Caco-2 (cell line): ENCODE data around the gene CDK19. TPM values are rescaled to one million over a fixed set of nuclear protein-coding genes. Genes with fewer than 3 reads are reported as not detected.

Source experiments
- BruUV-seq: library from RNA; stranded (reverse); fragments of 400-500 nt; replicated peaks from 2 replicates; lab custom pipeline; 2021; lab: Mats Ljungman, UMichigan
- CTCF ChIA-PET: fragments of 300-600 bp; sonication (Branson Sonifier 250); formaldehyde crosslinking; loops from one replicate; lab custom pipeline; 2022; ENCODE audit warnings: antibody characterized with exemption; lab: Charles Lee
- POLR2A ChIA-PET: fragments of 300-600 bp; sonication (Branson Sonifier 250); formaldehyde crosslinking; loops from one replicate; lab custom pipeline; 2022; ENCODE audit warnings: antibody characterized with exemption; lab: Charles Lee
- DNase-seq, 2 experiments: peaks; one replicate each; pipeline versions ENCODE4 v3.0.0 to v3.0.0-alpha.2; 2020 to 2022
- H3K27me3 ChIP-seq: replicated peaks from 2 replicates; pipeline ENCODE4 v1.6.0; 2011; ENCODE audit warnings: low read length; ENCODE audit not compliant: control insufficient read depth, insufficient read depth
- H3K36me3 ChIP-seq: 2 replicates; pipeline ENCODE4 v1.5.1; 2011; ENCODE audit warnings: low read length; ENCODE audit not compliant: control insufficient read depth, insufficient read depth
- H3K4me1 ChIP-seq: fragments of 250-450 bp; sonication (Bioruptor Pico); 2 replicates; pipeline ENCODE4 v1.5.1; 2020; ENCODE audit warnings: mild to moderate bottlenecking
- H3K4me3 ChIP-seq: 2 replicates; pipeline ENCODE4 v1.5.1; 2011; ENCODE audit warnings: low read depth, mild to moderate bottlenecking, control low read depth, low read length
- H3K9me3 ChIP-seq: fragments of 250-450 bp; sonication (Bioruptor Pico); 2 replicates; pipeline ENCODE4 v1.5.1; 2020; ENCODE audit warnings: mild to moderate bottlenecking, moderate library complexity
- H3K27ac Mint-ChIP-seq: one replicate; pipeline ENCODE4 v1.8.0; 2022; ENCODE audit warnings: mixed read lengths; ENCODE audit not compliant: unreplicated experiment
- H3K27me3 Mint-ChIP-seq: one replicate; pipeline ENCODE4 v1.8.0; 2022; ENCODE audit warnings: mixed read lengths; ENCODE audit not compliant: insufficient read depth, unreplicated experiment
- H3K36me3 Mint-ChIP-seq: one replicate; pipeline ENCODE4 v1.8.0; 2022; ENCODE audit warnings: mild to moderate bottlenecking, mixed read lengths; ENCODE audit not compliant: insufficient read depth, unreplicated experiment
- H3K4me1 Mint-ChIP-seq: one replicate; pipeline ENCODE4 v1.8.0; 2022; ENCODE audit warnings: low read depth, mixed read lengths; ENCODE audit not compliant: unreplicated experiment
- H3K4me3 Mint-ChIP-seq: one replicate; pipeline ENCODE4 v1.8.0; 2022; ENCODE audit warnings: mild to moderate bottlenecking, moderate library complexity, mixed read lengths; ENCODE audit not compliant: unreplicated experiment
- H3K9me3 Mint-ChIP-seq: one replicate; pipeline ENCODE4 v1.8.0; 2022; ENCODE audit warnings: mixed read lengths; ENCODE audit not compliant: unreplicated experiment
- CTCF ChIP-seq, 2 experiments: fragments of 200-600 bp in 1 of 2; IDR thresholded peaks; 1 replicate in 1 of 2; 2 replicates in 1 of 2; pipeline versions ENCODE4 v1.5.1 to v1.8.0; 2011 to 2022; ENCODE audit warnings: antibody characterized with exemption in 1 of 2, control low read depth in 1 of 2, inconsistent platforms in 1 of 2, low read depth in 1 of 2, low read length in 1 of 2, mild to moderate bottlenecking in 1 of 2, moderate library complexity in 1 of 2; ENCODE audit not compliant: insufficient read depth in 1 of 2, severe bottlenecking in 1 of 2, unreplicated experiment in 1 of 2
- intact Hi-C: fragments of 100-400 bp; cut with micrococcal nuclease; formaldehyde crosslinking; loops from one replicate; pipeline ENCODE4 v1.10.0; 2022; ENCODE audit not compliant: unreplicated experiment
- total RNA-seq: library from RNA; stranded (reverse); gene quantifications from 2 replicates; pipeline ENCODE4 v1.2.3, GENCODE V29; 2022

CDK19 gene
- total RNA-seq, 1 experiment from 2014 or later: 24.6 TPM

DNA sequence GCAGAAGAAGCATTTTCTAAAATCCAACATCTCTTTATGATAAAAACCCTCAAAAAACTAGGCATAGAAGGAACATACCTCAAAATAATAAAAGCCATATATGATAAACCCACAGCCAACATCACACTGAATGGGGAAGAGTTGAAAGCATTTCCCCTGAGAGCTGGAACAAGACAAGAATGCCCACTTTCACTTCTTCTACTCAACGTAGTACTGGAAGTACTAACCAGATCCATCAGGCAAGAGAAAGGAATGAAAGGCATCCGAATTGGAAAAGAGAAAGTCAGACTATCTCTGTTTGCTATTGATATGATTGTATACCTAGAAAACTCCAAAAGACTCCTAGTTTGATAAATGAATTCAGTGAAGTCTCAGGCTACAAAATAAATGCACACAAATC is 7.9 kb upstream of the CDK19 start:
- Mint-ChIP-seq H3K36me3 (no peaks in the 10 kb centered on the region), H3K27me3 (no peaks in the 10 kb centered on the region), H3K4me1 (peaks cover 26% of the 10 kb centered on the region), H3K4me3 (no peak overlapping the region), H3K9me3 (no peaks in the 10 kb centered on the region), H3K27ac (no peak overlapping the region)
- no peak for TF ChIP-seq CTCF (IDR thresholded peaks at IDR 0.05; ENCODE audit: insufficient read depth in 1 of 2, low read depth in 1 of 2, low read length in 1 of 2, severe bottlenecking in 1 of 2, unreplicated experiment in 1 of 2)
- Histone ChIP-seq H3K9me3 (no peaks in the 10 kb centered on the region), H3K4me1 (peaks cover 34% of the 10 kb centered on the region), H3K27me3 (no peaks in the 10 kb centered on the region), H3K36me3 (no peaks in the 10 kb centered on the region), H3K4me3 (no peak overlapping the region)
- peak in 1 of 2 experiments; percentile 30 for DNase-seq
- CTCF ChIA-PET: no interaction called here
- intact Hi-C loops: loop anchor here (2.0 kb wide), 1 partner anchor 42 kb away; no protein-coding TSS in a partner anchor
- POLR2A ChIA-PET: interaction anchor here (0.9 to 1.6 kb wide), 3 partner anchors 8 to 53 kb away, joined by 4 to 5 read pairs (median 5); partner anchors contain the start of genes AMD1 and CDK19
- BruUV-seq: no TSS peak

DNA sequence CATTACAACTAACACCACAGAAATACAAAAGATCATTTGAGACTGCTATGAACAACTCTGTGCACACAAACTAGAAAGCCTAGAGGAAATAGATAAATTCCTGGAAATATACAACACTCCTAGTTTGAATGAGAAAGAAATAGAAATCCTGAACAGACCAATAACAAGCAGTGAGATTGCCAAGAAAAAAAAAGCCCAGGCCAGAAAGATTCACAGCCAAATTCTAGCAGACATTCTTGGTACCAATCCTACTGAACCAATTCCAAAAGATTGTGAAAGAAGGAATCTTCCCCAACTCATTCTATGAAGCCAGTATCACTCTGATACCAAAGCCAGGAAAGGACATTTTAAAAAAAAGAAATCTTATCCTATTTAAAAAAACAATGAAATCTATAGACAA is 7.0 kb upstream of the CDK19 start:
- Mint-ChIP-seq H3K4me1 (peaks cover 26% of the 10 kb centered on the region), H3K9me3 (no peaks in the 10 kb centered on the region), H3K27me3 (no peaks in the 10 kb centered on the region), H3K4me3 (no peak overlapping the region), H3K27ac (no peak overlapping the region), H3K36me3 (no peaks in the 10 kb centered on the region)
- Histone ChIP-seq H3K36me3 (no peaks in the 10 kb centered on the region), H3K9me3 (no peaks in the 10 kb centered on the region), H3K4me1 (peaks cover 34% of the 10 kb centered on the region), H3K4me3 (no peak overlapping the region), H3K27me3 (no peaks in the 10 kb centered on the region)
- no peak for TF ChIP-seq CTCF (IDR thresholded peaks at IDR 0.05; ENCODE audit: insufficient read depth in 1 of 2, low read depth in 1 of 2, low read length in 1 of 2, severe bottlenecking in 1 of 2, unreplicated experiment in 1 of 2)
- no TSS peak for BruUV-seq
- ChIA-PET CTCF (no interaction called here), POLR2A (interaction anchor here (1.6 kb wide), 1 partner anchor 52 kb away, joined by 5 read pairs; the partner anchor contains the start of gene AMD1)
- no peak for DNase-seq
- intact Hi-C loops: loop anchor here (2.0 kb wide), 1 partner anchor 43 kb away; no protein-coding TSS in a partner anchor

GRCh38 chr6:110816677-110817076 is 1.4 kb upstream of the CDK19 start:
- no peaks in the 10 kb centered on the region for H3K9me3 ChIP-seq
- Mint-ChIP-seq H3K4me3 (peak overlapping the region; percentile 100), H3K36me3 (peaks cover 15% of the 10 kb centered on the region), H3K4me1 (peaks cover 20% of the 10 kb centered on the region), H3K27ac (peak overlapping the region; percentile 100), H3K9me3 (no peaks in the 10 kb centered on the region), H3K27me3 (no peaks in the 10 kb centered on the region)
- intact Hi-C loops: loop anchor here (5.0 kb wide), 2 partner anchors 134 to 166 kb away; partner anchors contain the start of gene RPF2
- H3K36me3 ChIP-seq: no peaks in the 10 kb centered on the region
- ChIA-PET CTCF (no interaction called here), POLR2A (interaction anchor here (4.9 kb wide), 1 partner anchor 58 kb away, joined by 200 read pairs; the partner anchor contains the start of gene AMD1)
- DNase-seq: no peak
- H3K27me3 ChIP-seq: no peaks in the 10 kb centered on the region
- no peak for TF ChIP-seq CTCF (IDR thresholded peaks at IDR 0.05; ENCODE audit: insufficient read depth in 1 of 2, low read depth in 1 of 2, low read length in 1 of 2, severe bottlenecking in 1 of 2, unreplicated experiment in 1 of 2)
- H3K4me1 ChIP-seq: peaks cover 14% of the 10 kb centered on the region; the same call in 1 of the 2 replicates
- no peak overlapping the region for H3K4me3 ChIP-seq
- BruUV-seq: no TSS peak
